Stomach (tissue), 9 donors: Measurements from ENCODE around the gene ARMC12. TPM values are rescaled to one million over a fixed set of nuclear protein-coding genes. Genes with fewer than 3 reads are reported as not detected.
"Not testable (repeated sequence)": the region's sequence is repeated elsewhere in the genome, so short reads cannot be mapped to it uniquely, and the experiment has no call there.

ENCODE experiments used
- DNase-seq, 2 donors: peaks; one replicate each; pipeline versions ENCODE4 v3.0.0 to v3.0.0-alpha.2; 2013 to 2019
- H3K27ac ChIP-seq, 5 donors: fragments of 200-600 bp in 4 of 5; sonication (generic) in 4 of 5; one replicate each; pipeline ENCODE4 v1.5.1; 2013 to 2019; ENCODE audit warnings: mild to moderate bottlenecking in 1 of 5, moderate library complexity in 1 of 5
- H3K27me3 ChIP-seq, 3 donors: fragments of 200-600 bp; sonication (generic); one replicate each; pipeline ENCODE4 v1.5.1; 2017 to 2019; ENCODE audit warnings: mixed run types in 1 of 3
- H3K36me3 ChIP-seq, 4 donors: fragments of 200-600 bp; sonication (generic); 1 replicate in 3 of 4; 2 replicates in 1 of 4; pipeline ENCODE4 v1.5.1; 2016 to 2019
- H3K4me1 ChIP-seq, 4 donors: fragments of 200-600 bp; sonication (generic); one replicate each; pipeline ENCODE4 v1.5.1; 2016 to 2019
- H3K4me3 ChIP-seq, 4 donors: fragments of 200-600 bp; sonication (generic) in 3 of 4; one replicate each; pipeline ENCODE4 v1.5.1; 2016 to 2019; ENCODE audit warnings: mild to moderate bottlenecking in 1 of 4
- H3K9me3 ChIP-seq, 4 donors: fragments of 200-600 bp; sonication (generic); one replicate each; pipeline ENCODE4 v1.5.1; 2016 to 2019
- EP300 ChIP-seq: sonication (generic); formaldehyde crosslinking; IDR thresholded peaks from one replicate; pipeline ENCODE4 v1.6.1; 2017; ENCODE audit warnings: antibody characterized with exemption
- POLR2A ChIP-seq, 4 donors: fragments of 450-650 bp; IDR thresholded peaks; one replicate each; pipeline ENCODE4 v1.6.1; 2016; ENCODE audit warnings: antibody characterized with exemption in 4 of 4, control low read depth in 2 of 4, mild to moderate bottlenecking in 1 of 4, moderate library complexity in 1 of 4
- POLR2AphosphoS5 ChIP-seq, 3 donors: sonication (generic); formaldehyde crosslinking; IDR thresholded peaks; one replicate each; pipeline ENCODE4 v1.6.1; 2016; ENCODE audit warnings: antibody characterized with exemption in 3 of 3
- WGBS, 5 donors: extraction: QIAGEN DNeasy Blood & Tissue Kit in 3 of 5; methylation state at CpG; one replicate each; pipeline versions ENCODE4 v1.1.5 to v1.1.7; 2013 to 2018; 5-methylcytosine and 5-hydroxymethylcytosine counted together
- intact Hi-C: fragments of 100-400 bp; cut with DNase I; formaldehyde crosslinking; loops from one replicate; pipeline ENCODE4 v1.15.1; 2023; ENCODE audit warnings: low total_unique reads
- polyA plus RNA-seq, 3 donors: library from polyadenylated mRNA; stranded (reverse); fragments of 200-250 nt; gene quantifications; one replicate each; pipeline ENCODE4 v1.2.3, GENCODE V29; 2013
- total RNA-seq, 5 donors: library from RNA; depleted of rRNA; stranded (reverse); fragments of >200 nt; gene quantifications; one replicate each; pipeline versions ENCODE4 v1.1.0 to v1.2.3, GENCODE V29; 2014 to 2016
- TF ChIP-seq, protein P1 (sequence below), 7 experiments: fragments of 450-650 bp in 4 of 7; fragments of 200-600 bp in 3 of 7; sonication (generic) in 3 of 7; IDR thresholded peaks; one replicate each; pipeline ENCODE4 v1.5.1; 2016 to 2019; ENCODE audit warnings: antibody characterized with exemption in 7 of 7, control low read depth in 2 of 7, mild to moderate bottlenecking in 1 of 7
- donor health status: healthy with polysubstance abuse.
- donor health status: Bipolar disorder and iron deficiency.
- donor health status: healthy.

The ARMC12 gene
- total and polyA plus RNA-seq, 8 donors = 1.1 to 2.5 (median 2.0) TPM; not detected in 5

DNA sequence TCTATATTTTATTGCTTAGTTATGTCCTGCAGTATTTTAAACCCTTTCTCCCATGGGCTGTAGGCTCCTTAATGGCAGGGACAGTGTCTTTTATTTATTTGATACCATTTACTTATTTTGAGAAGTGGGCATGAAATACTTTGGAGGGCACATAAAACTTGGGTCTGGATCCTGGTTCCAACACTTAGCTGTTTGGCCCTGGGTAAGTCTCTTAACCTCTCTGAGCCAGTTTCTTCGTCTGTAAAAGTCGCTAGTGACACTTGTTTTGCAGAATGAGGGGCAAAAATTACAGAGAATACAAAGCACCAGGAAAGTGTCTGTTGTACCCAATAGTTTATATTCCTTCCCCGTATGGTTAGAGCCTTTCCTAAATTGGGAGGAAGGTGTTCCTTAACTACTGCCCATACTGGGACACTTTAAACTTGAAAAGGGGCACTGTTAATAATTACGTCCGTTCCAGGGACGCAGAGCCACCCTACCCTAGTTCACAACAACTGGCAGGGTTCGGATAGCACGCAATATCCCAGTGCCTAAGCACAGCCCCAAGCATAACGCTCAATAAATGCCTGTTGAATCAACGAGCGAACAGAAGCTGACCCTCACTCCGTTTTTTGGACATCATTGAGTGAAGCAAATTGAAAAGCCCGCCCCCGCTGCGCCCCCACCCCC is 6.0 kb upstream of the ARMC12 start:
- H3K4me1 ChIP-seq = peaks cover 76 to 92% (median 87%) of the 10 kb centered on the region in 4 donors
- intact Hi-C loops = loop anchor here (5.0 kb wide), 1 partner anchor 44 kb away; the partner anchor contains the start of gene FKBP5

DNA sequence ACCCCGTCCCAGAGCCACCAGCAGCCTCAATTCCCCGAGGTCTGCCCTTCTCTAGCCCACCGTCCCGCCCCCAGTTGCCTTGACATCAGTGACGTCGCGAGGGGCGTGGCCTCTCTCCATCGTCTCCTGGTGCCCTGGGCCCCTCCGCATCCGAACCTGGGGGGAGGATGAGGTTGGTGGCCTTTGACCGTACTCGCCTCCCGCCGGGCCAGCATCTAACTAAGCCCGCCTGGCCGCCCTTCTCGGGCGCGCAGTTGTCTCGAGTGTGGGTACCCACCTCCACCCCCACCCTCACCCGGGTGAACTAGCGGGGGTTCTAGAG is 5.5 kb upstream of the ARMC12 start:
- H3K27me3 ChIP-seq = no peaks in the 10 kb centered on the region
- no peaks in the 10 kb centered on the region for H3K9me3 ChIP-seq
- peak overlapping the region; percentile 43 to 70 (median 56) for H3K4me3 ChIP-seq
- TF ChIP-seq EP300 (no peak), POLR2AphosphoS5 (IDR thresholded peaks at IDR 0.05) (peak; percentile 77 to 95 (median 90)), POLR2A (IDR thresholded peaks at IDR 0.05) (peak in 1 of 4 donors; percentile 44)
- TF ChIP-seq, protein P1, sequence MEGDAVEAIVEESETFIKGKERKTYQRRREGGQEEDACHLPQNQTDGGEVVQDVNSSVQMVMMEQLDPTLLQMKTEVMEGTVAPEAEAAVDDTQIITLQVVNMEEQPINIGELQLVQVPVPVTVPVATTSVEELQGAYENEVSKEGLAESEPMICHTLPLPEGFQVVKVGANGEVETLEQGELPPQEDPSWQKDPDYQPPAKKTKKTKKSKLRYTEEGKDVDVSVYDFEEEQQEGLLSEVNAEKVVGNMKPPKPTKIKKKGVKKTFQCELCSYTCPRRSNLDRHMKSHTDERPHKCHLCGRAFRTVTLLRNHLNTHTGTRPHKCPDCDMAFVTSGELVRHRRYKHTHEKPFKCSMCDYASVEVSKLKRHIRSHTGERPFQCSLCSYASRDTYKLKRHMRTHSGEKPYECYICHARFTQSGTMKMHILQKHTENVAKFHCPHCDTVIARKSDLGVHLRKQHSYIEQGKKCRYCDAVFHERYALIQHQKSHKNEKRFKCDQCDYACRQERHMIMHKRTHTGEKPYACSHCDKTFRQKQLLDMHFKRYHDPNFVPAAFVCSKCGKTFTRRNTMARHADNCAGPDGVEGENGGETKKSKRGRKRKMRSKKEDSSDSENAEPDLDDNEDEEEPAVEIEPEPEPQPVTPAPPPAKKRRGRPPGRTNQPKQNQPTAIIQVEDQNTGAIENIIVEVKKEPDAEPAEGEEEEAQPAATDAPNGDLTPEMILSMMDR (IDR thresholded peaks at IDR 0.05) = no peak
- intact Hi-C loops = loop anchor here (5.0 kb wide), 1 partner anchor 44 kb away; the partner anchor contains the start of gene FKBP5
- 0 to 2% (median 0%) methylated on average over 6 to 23 of the region's 23 CpGs for WGBS, 5 donors
- peaks cover 76 to 92% (median 87%) of the 10 kb centered on the region in 4 donors for H3K4me1 ChIP-seq
- H3K36me3 ChIP-seq = no peaks in the 10 kb centered on the region
- peak overlapping the region; percentile 98 to 100 (median 100) for H3K27ac ChIP-seq
- DNase-seq = peak; percentile 93 to 96

More for the DNA sequence above, 6.0 kb upstream of the ARMC12 start:
- H3K27ac ChIP-seq = peak overlapping the region; percentile 79 to 100 (median 100)
- WGBS, 5 donors = 15 to 30% (median 24%) methylated on average over 14 to 15 of the region's 15 CpGs
- TF ChIP-seq, protein P1 (IDR thresholded peaks at IDR 0.05) = no peak
- TF ChIP-seq POLR2A (IDR thresholded peaks at IDR 0.05) (no peak), EP300 (no peak), POLR2AphosphoS5 (IDR thresholded peaks at IDR 0.05) (peak in 1 of 3 donors; percentile 47)
- DNase-seq = no peak
- no peaks in the 10 kb centered on the region for H3K27me3 ChIP-seq
- no peaks in the 10 kb centered on the region for H3K36me3 ChIP-seq
- peak overlapping the region; percentile 43 to 70 (median 56) for H3K4me3 ChIP-seq
- H3K9me3 ChIP-seq = no peaks in the 10 kb centered on the region

DNA sequence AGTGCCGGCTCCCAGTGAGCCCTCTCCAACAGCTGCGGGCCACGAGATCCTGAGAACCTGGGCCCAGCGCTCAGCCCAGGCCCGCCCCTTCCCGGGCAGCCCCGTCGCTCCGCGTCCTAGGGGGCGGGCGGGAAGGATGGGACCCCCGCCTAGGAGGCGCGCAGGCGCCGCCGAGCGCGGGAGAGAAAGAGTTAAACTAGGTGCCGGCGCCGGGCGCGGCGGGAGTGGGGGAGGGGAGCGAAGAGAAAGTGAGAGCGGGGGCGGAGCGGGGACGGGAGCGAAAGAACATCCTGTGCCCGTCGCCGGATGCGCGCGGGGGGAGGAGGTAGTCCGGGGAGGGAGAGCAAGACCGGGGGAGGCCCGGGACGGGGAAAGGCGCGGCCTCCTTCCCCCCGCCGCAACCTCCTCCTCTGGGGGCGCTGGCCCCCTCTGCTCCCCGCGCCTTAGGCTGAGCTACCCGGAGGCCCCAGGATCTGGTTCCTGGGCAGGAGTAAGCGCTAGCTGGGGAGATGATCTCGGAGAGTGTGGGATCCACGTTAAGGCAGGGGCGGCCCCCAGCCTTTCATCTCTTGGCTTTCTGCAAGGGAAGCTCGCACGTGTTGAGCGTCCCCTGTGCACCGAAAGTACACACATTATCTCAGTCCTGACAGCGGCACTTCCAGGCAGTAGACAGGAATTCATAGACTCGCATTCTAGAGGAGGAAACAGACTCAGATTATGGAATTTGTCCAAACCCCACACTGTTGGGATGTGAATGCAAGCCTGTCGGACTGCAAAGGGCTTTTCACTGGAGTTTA is 4.9 kb upstream of the ARMC12 start:
- H3K27me3 ChIP-seq = no peaks in the 10 kb centered on the region
- WGBS, 5 donors = 0 to 1% (median 1%) methylated on average over 25 to 61 of the region's 61 CpGs
- peak overlapping the region; percentile 43 to 70 (median 56) for H3K4me3 ChIP-seq
- peak overlapping the region; percentile 98 to 100 (median 100) for H3K27ac ChIP-seq
- DNase-seq = peak; percentile 95 to 98
- peak; percentile 83 to 89 (median 87) for TF ChIP-seq POLR2AphosphoS5 (IDR thresholded peaks at IDR 0.05)
- TF ChIP-seq, protein P1 (IDR thresholded peaks at IDR 0.05) = no peak
- peak in 1 of 4 donors; percentile 4 for TF ChIP-seq POLR2A (IDR thresholded peaks at IDR 0.05)
- peak; percentile 96 for TF ChIP-seq EP300
- intact Hi-C loops = loop anchor here (5.0 kb wide), 1 partner anchor 45 kb away; the partner anchor contains the start of gene FKBP5
- H3K9me3 ChIP-seq = no peaks in the 10 kb centered on the region
- H3K4me1 ChIP-seq = peaks cover 71 to 92% (median 85%) of the 10 kb centered on the region in 4 donors
- H3K36me3 ChIP-seq = no peaks in the 10 kb centered on the region

GRCh38 chr6:35733633-35734032 is 3.2 kb upstream of the ARMC12 start:
- H3K4me1 ChIP-seq = peaks cover 68 to 92% (median 78%) of the 10 kb centered on the region in 4 donors
- intact Hi-C loops = loop anchor here (5.0 kb wide), 1 partner anchor 46 kb away; the partner anchor contains the start of gene FKBP5
- H3K9me3 ChIP-seq = no peaks in the 10 kb centered on the region
- no peaks in the 10 kb centered on the region for H3K27me3 ChIP-seq
- no peak overlapping the region for H3K4me3 ChIP-seq
- TF ChIP-seq POLR2A (IDR thresholded peaks at IDR 0.05) (no peak), POLR2AphosphoS5 (IDR thresholded peaks at IDR 0.05) (no peak), EP300 (no peak)
- TF ChIP-seq, protein P1 (IDR thresholded peaks at IDR 0.05) = no peak
- WGBS, 5 donors = 73 to 84% (median 78%) methylated on average over 8 of the region's 8 CpGs
- DNase-seq = peak in 1 of 2 donors; percentile 42
- no peaks in the 10 kb centered on the region for H3K36me3 ChIP-seq
- peak overlapping the region; percentile 68 to 100 (median 100) for H3K27ac ChIP-seq

GRCh38 chr6:35734319-35734718 is 2.5 kb upstream of the ARMC12 start:
- not testable (repeated sequence) for H3K4me3 ChIP-seq, DNase-seq, H3K27me3 ChIP-seq, H3K36me3 ChIP-seq, H3K9me3 ChIP-seq
- H3K4me1 ChIP-seq = peaks cover 61 to 85% (median 71%) of the 10 kb centered on the region in 4 donors
- 95 to 98% (median 97%) methylated on average over 12 of the region's 12 CpGs for WGBS, 5 donors
- intact Hi-C loops = loop anchor here (5.0 kb wide), 1 partner anchor 47 kb away; the partner anchor contains the start of gene FKBP5
- H3K27ac ChIP-seq = peak overlapping the region in 4 of 5 donors; percentile 100
